SK-N-SH (cell line): Measurements from ENCODE around the gene BEX3.

Experiments
- YY1 ChIP-seq: IDR thresholded peaks from 2 replicates; pipeline ENCODE4 v1.4.0; 2012; ENCODE audit warnings: low read depth, mild to moderate bottlenecking
- TF ChIP-seq, protein P1 (sequence below): fragments of 200-600 bp; sonication (generic); IDR thresholded peaks from 2 replicates; pipeline ENCODE4 v1.6.1; 2017; ENCODE audit warnings: antibody characterized with exemption, mild to moderate bottlenecking, moderate library complexity

DNA sequence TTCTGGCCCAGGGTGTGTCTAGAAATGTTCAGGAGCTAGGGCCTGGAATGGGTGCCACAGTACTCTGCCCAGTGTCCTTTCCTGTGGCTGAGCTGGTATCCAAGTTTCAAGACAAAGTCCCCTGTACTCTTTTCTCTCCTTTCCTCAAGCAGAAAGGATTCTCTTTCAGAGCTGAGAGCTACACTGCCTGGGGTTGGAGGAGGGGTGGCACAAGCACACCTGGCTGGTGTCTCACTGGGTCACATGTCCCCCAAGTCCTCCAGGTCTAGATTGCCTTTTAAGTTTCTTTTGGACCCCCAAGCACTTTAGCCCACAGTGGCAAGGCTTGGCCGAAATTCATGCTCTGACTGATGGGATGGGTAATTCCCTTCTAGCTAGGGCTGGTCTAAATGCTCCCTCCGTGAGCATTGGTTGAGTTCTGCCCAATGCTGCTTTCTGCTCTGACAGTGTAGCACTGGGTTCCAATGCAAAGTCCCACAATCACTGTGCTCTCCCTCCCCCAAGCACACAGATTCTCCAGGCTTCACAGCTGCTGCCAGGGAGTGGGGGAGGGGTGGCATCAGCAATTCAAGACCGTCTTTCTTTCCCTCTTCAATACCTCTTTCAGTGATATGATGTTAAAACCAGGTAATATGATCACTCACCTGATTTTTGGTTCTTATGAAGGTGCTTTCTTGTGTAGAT, 47.8 kb downstream of the BEX3 start:
- no peak for TF ChIP-seq YY1
- TF ChIP-seq, protein P1, sequence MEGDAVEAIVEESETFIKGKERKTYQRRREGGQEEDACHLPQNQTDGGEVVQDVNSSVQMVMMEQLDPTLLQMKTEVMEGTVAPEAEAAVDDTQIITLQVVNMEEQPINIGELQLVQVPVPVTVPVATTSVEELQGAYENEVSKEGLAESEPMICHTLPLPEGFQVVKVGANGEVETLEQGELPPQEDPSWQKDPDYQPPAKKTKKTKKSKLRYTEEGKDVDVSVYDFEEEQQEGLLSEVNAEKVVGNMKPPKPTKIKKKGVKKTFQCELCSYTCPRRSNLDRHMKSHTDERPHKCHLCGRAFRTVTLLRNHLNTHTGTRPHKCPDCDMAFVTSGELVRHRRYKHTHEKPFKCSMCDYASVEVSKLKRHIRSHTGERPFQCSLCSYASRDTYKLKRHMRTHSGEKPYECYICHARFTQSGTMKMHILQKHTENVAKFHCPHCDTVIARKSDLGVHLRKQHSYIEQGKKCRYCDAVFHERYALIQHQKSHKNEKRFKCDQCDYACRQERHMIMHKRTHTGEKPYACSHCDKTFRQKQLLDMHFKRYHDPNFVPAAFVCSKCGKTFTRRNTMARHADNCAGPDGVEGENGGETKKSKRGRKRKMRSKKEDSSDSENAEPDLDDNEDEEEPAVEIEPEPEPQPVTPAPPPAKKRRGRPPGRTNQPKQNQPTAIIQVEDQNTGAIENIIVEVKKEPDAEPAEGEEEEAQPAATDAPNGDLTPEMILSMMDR = no peak
